Stomach (tissue), 9 donors: ENCODE measurements around the gene CALML4. TPM values are rescaled to one million over a fixed set of nuclear protein-coding genes. Genes with fewer than 3 reads are reported as not detected.

ENCODE experiments used
- DNase-seq, 2 donors: peaks; one replicate each; pipeline versions ENCODE4 v3.0.0 to v3.0.0-alpha.2; 2013 to 2019
- H3K27ac ChIP-seq, 5 donors: fragments of 200-600 bp in 4 of 5; sonication (generic) in 4 of 5; one replicate each; pipeline ENCODE4 v1.5.1; 2013 to 2019; ENCODE audit warnings: mild to moderate bottlenecking in 1 of 5, moderate library complexity in 1 of 5
- H3K27me3 ChIP-seq, 3 donors: fragments of 200-600 bp; sonication (generic); one replicate each; pipeline ENCODE4 v1.5.1; 2017 to 2019; ENCODE audit warnings: mixed run types in 1 of 3
- H3K36me3 ChIP-seq, 4 donors: fragments of 200-600 bp; sonication (generic); 1 replicate in 3 of 4; 2 replicates in 1 of 4; pipeline ENCODE4 v1.5.1; 2016 to 2019
- H3K4me1 ChIP-seq, 4 donors: fragments of 200-600 bp; sonication (generic); one replicate each; pipeline ENCODE4 v1.5.1; 2016 to 2019
- H3K4me3 ChIP-seq, 4 donors: fragments of 200-600 bp; sonication (generic) in 3 of 4; one replicate each; pipeline ENCODE4 v1.5.1; 2016 to 2019; ENCODE audit warnings: mild to moderate bottlenecking in 1 of 4
- H3K9me3 ChIP-seq, 4 donors: fragments of 200-600 bp; sonication (generic); one replicate each; pipeline ENCODE4 v1.5.1; 2016 to 2019
- EP300 ChIP-seq: sonication (generic); formaldehyde crosslinking; IDR thresholded peaks from one replicate; pipeline ENCODE4 v1.6.1; 2017; ENCODE audit warnings: antibody characterized with exemption
- POLR2A ChIP-seq, 4 donors: fragments of 450-650 bp; IDR thresholded peaks; one replicate each; pipeline ENCODE4 v1.6.1; 2016; ENCODE audit warnings: antibody characterized with exemption in 4 of 4, control low read depth in 2 of 4, mild to moderate bottlenecking in 1 of 4, moderate library complexity in 1 of 4
- POLR2AphosphoS5 ChIP-seq, 3 donors: sonication (generic); formaldehyde crosslinking; IDR thresholded peaks; one replicate each; pipeline ENCODE4 v1.6.1; 2016; ENCODE audit warnings: antibody characterized with exemption in 3 of 3
- WGBS, 5 donors: extraction: QIAGEN DNeasy Blood & Tissue Kit in 3 of 5; methylation state at CpG; one replicate each; pipeline versions ENCODE4 v1.1.5 to v1.1.7; 2013 to 2018; 5-methylcytosine and 5-hydroxymethylcytosine counted together
- intact Hi-C: fragments of 100-400 bp; cut with DNase I; formaldehyde crosslinking; loops from one replicate; pipeline ENCODE4 v1.15.1; 2023; ENCODE audit warnings: low total_unique reads
- polyA plus RNA-seq, 3 donors: library from polyadenylated mRNA; stranded (reverse); fragments of 200-250 nt; gene quantifications; one replicate each; pipeline ENCODE4 v1.2.3, GENCODE V29; 2013
- total RNA-seq, 5 donors: library from RNA; depleted of rRNA; stranded (reverse); fragments of >200 nt; gene quantifications; one replicate each; pipeline versions ENCODE4 v1.1.0 to v1.2.3, GENCODE V29; 2014 to 2016
- TF ChIP-seq, protein P1 (sequence below), 7 experiments: fragments of 450-650 bp in 4 of 7; fragments of 200-600 bp in 3 of 7; sonication (generic) in 3 of 7; IDR thresholded peaks; one replicate each; pipeline ENCODE4 v1.5.1; 2016 to 2019; ENCODE audit warnings: antibody characterized with exemption in 7 of 7, control low read depth in 2 of 7, mild to moderate bottlenecking in 1 of 7
- donor health status: healthy with polysubstance abuse.
- donor health status: Bipolar disorder and iron deficiency.
- donor health status: healthy.

CALML4 gene
- total and polyA plus RNA-seq, 8 donors: 7.6 to 24.3 (median 13.3) TPM

DNA sequence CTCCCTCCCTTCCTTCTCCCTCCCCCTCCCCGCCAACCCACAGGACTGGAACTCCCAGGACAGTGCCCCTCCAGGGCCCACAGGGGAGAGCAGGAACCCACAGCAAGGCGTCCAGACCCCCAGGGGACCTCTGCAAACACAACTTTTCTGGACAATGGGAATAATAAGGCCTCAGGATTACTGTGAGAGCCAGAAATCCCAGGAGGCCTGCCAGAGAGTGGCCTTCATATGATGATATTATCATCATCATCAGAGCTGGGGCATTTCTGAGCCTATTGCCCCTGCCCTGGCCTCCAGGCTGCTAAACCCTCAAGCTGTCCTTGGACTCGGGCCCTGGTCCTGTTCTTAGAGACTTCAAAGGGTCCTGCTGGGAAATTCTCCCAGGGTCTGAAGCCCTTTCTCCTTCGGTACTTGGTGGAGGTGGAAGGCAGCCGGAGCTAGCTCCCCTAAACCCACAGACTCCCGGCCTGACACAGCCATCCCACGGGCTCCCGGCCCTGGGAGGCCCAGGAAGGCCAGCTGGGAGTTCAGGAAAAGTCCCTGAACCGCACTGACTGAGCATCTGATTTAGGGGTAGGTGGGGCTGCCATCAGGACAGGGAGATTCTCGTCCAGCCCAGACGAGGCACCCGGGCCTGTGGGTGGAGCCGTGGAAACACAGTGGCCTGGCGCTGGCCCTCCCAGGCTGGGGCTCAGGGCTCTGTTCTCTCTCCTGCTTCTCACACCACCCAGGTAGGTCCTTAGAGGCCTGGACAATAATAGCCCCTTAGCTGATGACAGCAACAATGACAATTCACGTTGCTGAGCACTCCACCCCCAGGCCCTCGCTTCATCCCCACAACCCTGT is 4.9 kb downstream of the CALML4 start:
- H3K4me1 ChIP-seq: peaks cover 20 to 46% (median 35%) of the 10 kb centered on the region in 4 donors
- intact Hi-C loops: no loop called here
- no peaks in the 10 kb centered on the region for H3K9me3 ChIP-seq
- H3K36me3 ChIP-seq: peaks cover 0 to 22% (median 4%) of the 10 kb centered on the region in 4 donors
- H3K4me3 ChIP-seq: no peak overlapping the region
- WGBS, 5 donors: 52 to 70% (median 61%) methylated on average over 10 to 16 of the region's 16 CpGs
- DNase-seq: peak in 1 of 2 donors; percentile 24
- H3K27ac ChIP-seq: peak overlapping the region in 1 of 5 donors; percentile 25
- TF ChIP-seq POLR2AphosphoS5 (IDR thresholded peaks at IDR 0.05) (no peak), EP300 (no peak)
- TF ChIP-seq, protein P1, sequence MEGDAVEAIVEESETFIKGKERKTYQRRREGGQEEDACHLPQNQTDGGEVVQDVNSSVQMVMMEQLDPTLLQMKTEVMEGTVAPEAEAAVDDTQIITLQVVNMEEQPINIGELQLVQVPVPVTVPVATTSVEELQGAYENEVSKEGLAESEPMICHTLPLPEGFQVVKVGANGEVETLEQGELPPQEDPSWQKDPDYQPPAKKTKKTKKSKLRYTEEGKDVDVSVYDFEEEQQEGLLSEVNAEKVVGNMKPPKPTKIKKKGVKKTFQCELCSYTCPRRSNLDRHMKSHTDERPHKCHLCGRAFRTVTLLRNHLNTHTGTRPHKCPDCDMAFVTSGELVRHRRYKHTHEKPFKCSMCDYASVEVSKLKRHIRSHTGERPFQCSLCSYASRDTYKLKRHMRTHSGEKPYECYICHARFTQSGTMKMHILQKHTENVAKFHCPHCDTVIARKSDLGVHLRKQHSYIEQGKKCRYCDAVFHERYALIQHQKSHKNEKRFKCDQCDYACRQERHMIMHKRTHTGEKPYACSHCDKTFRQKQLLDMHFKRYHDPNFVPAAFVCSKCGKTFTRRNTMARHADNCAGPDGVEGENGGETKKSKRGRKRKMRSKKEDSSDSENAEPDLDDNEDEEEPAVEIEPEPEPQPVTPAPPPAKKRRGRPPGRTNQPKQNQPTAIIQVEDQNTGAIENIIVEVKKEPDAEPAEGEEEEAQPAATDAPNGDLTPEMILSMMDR (IDR thresholded peaks at IDR 0.05): no peak
- no peaks in the 10 kb centered on the region for H3K27me3 ChIP-seq

- TF ChIP-seq, protein P1 (IDR thresholded peaks at IDR 0.05): no peak
- TF ChIP-seq POLR2AphosphoS5 (IDR thresholded peaks at IDR 0.05) (no peak), EP300 (no peak), POLR2A (IDR thresholded peaks at IDR 0.05) (no peak)
- Histone ChIP-seq H3K27ac (no peak overlapping the region), H3K36me3 (peaks cover 0 to 23% (median 4%) of the 10 kb centered on the region in 4 donors), H3K27me3 (no peaks in the 10 kb centered on the region), H3K4me3 (no peak overlapping the region), H3K9me3 (no peaks in the 10 kb centered on the region), H3K4me1 (peaks cover 11 to 37% (median 26%) of the 10 kb centered on the region in 4 donors)
- 44 to 61% (median 49%) methylated on average over 11 of the region's 11 CpGs for WGBS, 5 donors
- DNase-seq: no peak
- intact Hi-C loops: no loop called here
These were observed 5.8 kb downstream of the CALML4 start for GRCh38 chr15:68199340-68199739.

DNA sequence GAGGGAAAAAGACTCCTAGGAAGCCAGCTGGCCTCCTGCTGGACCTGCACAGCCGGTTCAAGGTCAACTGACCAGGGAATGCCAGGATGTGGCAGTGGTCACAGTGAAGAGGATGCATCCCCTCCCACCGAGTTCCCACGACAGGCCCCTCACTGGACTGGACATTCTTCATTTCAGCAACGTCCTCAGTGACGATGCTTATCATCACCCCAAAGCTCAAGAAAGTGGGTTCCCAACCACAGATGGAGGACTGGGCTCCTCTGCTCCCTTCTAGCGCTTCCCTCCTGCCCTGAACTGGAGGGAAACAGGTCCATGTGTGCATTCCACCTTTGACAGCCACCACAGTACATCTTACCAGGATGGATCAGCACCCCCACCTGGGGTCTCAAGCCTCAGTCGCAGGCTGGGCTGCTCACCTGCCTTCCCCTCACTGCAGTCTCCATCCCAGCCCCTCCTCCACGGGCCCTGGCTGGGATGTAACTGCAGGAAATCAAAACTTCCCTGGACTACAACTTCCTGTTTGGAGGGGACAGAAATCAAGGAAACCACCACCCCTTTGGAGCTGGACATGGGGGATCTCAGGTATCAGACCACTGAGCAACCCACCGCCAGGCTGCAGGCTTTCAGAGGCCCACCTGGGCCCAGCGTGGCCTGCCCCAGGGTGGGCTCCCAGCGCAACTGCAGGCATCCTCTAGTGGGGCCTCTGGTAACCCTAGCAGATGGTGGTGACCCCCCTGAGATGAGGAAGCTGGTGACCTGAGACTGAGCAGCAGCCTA is 7.3 kb downstream of the CALML4 start:
- Histone ChIP-seq H3K9me3 (no peaks in the 10 kb centered on the region), H3K27ac (no peak overlapping the region), H3K27me3 (no peaks in the 10 kb centered on the region), H3K4me3 (no peak overlapping the region), H3K36me3 (peaks cover 12 to 38% (median 17%) of the 10 kb centered on the region in 4 donors), H3K4me1 (peaks cover 8 to 25% (median 20%) of the 10 kb centered on the region in 4 donors)
- TF ChIP-seq, protein P1 (IDR thresholded peaks at IDR 0.05): no peak
- no peak for TF ChIP-seq POLR2AphosphoS5 (IDR thresholded peaks at IDR 0.05)
- no peak for TF ChIP-seq EP300
- no peak for TF ChIP-seq POLR2A (IDR thresholded peaks at IDR 0.05)
- 78 to 91% (median 87%) methylated on average over 11 of the region's 11 CpGs for WGBS, 5 donors
- no peak for DNase-seq
- intact Hi-C loops: no loop called here

DNA sequence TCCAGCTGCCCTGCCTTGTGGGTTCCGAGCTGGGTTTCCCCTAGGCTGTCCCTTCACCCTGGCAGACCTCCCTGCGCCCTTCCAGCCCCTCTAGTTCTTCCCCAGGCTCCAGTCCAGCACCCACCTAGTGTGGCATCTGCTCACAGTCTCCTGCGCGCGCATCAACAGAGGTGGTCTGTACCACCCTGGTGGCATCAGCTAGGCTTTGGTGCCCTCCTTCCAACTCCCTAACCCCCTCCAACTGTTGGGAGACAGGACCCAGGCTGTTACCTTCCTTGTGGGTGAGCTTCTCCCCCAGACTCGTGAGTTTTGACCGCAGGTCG is 8.0 kb downstream of the CALML4 start:
- no peak for DNase-seq
- Histone ChIP-seq H3K36me3 (peaks cover 19 to 45% (median 24%) of the 10 kb centered on the region in 4 donors), H3K9me3 (no peaks in the 10 kb centered on the region), H3K4me1 (peaks cover 8 to 32% (median 19%) of the 10 kb centered on the region in 4 donors), H3K27me3 (no peaks in the 10 kb centered on the region), H3K4me3 (no peak overlapping the region), H3K27ac (no peak overlapping the region)
- intact Hi-C loops: no loop called here
- TF ChIP-seq POLR2AphosphoS5 (IDR thresholded peaks at IDR 0.05) (no peak), EP300 (no peak), POLR2A (IDR thresholded peaks at IDR 0.05) (no peak)
- TF ChIP-seq, protein P1 (IDR thresholded peaks at IDR 0.05): no peak
- WGBS, 5 donors: 91 to 96% (median 93%) methylated on average over 8 of the region's 8 CpGs
